Iris pigment epithelial cell (primary cell): ENCODE measurements around the gene PRDM16.
"Not testable (repeated sequence)": the region's sequence is repeated elsewhere in the genome, so short reads cannot be mapped to it uniquely, and the experiment has no call there.

Source experiments
- DNase-seq: peaks from one replicate; pipeline ENCODE4 v3.0.0-alpha.2; 2011; ENCODE audit warnings: low read depth

PRDM16 gene

DNA sequence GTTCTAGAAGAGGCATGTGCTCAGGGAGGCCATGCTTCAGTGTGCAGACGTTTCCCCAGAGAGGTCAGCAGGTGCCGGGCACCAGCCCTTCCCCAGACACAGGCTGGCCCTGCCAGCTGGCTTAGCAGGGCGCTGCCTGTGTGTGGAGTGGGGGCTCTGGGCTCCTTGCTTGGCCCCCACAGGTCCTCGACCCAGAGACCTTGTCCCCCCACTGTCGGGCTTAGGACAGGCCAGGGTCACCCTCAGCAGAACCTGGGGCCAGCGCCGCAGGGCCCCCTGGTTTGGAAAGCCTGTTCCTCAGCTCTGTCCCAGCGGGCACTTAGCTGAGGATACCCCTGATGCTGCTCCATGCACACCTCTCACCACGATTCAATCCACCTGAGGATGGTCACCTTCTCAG, 213.2 kb downstream of the PRDM16 start:
- no peak for DNase-seq

DNA sequence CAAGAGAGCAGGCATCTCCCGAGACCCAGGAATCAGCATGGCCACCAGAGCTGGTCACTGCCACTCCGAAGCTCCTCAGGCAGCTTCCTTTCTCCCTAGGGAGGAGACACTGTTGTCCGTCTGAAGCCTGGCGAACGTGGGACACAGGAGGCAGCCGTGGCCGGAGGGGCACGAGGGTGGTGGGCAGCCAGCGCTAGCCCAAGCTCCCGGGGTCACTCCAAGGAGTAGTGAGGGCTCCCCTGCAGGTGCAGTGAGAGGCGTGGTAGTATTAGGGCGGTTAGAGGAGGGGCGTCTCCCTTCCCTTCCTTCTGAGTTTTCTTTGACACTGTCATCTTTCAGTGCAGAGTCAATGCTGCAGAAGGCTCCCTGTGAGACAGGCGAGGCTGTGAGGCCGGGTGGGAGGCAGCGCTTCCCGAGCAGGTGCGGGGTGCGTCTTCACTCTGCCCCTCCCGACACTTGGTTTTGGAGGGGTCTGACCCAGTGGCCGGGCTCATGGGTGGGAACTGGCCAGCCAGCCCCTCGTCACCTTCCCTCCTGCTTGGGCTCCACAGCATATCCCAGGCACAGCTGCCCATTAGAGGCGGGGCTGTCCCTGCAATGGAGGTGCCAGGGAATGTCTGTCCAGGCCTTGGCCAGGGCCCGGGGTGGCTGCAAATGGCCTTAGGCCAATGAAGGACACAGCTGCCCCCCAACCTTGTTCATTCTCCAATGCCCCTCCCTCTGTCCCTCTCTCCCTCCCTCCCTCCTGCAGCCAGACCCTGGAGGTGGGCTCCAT, 213.8 kb downstream of the PRDM16 start:
- no peak for DNase-seq

DNA sequence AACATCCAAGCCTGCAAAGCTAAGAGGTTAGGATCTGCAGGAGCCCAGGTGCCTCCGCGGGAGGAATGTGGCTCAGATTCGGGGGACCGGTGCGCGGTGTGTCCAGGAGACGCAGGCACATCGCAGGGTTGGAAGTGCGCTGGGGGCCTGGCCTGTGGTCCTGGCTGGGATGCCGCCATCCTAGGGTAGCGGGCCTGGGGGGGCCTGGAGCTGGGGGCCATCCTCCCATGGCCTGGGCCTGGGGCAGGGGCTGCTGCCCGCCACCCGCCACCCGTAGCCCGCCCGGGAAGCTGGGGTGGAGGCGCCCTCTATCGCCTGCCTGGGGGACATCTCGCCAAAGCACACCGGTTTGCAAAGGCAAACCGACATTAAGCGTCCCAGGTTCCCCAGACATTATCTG, 214.8 kb downstream of the PRDM16 start:
- DNase-seq: peak; percentile 16

DNA sequence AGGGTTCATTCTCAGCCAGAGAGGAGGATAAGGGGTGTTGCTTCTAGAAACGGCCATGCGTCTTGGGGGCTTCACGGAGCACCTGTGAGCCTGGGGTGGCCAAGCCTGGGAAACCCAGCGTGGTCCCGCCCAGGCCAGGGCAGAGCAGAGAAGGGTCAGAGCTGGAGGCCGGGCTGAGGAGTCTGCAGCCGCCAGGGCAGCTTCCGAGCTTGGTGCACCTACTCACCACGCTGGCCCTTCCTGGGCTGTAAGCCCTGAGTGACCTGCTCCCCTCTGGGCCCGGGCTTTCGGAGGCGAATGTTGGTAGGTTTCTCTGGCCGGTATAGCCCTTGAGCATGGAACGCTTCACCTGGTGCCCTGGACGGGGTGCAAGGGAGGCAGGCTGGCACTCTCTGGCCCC, 215.7 kb downstream of the PRDM16 start:
- DNase-seq: no peak

DNA sequence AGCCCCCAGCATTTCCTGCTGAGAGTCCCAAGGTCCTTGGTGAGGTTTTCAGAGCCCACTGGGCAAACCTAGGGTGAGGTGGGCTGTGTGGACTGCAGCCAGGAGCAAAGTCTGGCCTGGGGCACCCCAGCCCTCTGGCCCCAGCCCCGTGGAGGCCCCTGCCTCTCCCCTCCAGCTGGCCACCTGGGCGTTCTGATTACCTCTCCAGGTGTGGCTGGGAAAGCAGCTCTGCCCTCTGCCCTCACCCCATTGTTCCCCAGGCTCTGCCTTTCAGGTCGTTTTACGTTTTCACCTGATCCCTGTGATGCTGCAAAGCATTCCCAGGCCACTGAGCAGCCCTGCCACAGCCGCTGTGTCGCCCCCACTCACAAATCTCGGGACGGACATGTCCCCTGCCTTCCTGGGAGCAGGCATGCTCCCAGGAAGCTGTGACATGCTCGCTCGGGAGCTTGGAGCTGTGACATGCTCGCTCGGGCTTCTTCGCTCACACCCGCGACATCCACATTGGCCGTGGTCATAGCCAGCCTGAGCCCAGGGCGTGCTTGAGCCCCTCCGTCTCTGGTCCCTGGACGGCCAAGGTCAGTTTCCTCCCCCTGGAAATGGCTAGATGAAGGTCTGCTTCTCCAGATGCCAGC, 216.2 kb downstream of the PRDM16 start:
- DNase-seq: no peak

DNA sequence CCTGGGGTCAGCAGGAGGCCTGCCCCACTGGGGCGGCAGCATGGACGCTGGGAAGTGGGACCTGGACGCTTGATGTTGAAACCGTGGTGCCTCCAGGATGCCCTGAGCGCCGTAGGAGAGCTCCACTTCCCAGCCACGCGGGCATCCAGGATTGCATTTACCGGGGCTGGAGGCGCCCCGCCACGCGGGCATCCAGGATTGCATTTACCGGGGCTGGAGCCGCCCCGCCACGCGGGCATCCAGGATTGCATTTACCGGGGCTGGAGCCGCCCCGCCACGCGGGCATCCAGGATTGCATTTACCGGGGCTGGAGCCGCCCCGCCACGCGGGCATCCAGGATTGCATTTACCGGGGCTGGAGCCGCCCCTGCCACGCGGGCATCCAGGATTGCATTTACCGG, 218.1 kb downstream of the PRDM16 start:
- not testable (repeated sequence) for DNase-seq

DNA sequence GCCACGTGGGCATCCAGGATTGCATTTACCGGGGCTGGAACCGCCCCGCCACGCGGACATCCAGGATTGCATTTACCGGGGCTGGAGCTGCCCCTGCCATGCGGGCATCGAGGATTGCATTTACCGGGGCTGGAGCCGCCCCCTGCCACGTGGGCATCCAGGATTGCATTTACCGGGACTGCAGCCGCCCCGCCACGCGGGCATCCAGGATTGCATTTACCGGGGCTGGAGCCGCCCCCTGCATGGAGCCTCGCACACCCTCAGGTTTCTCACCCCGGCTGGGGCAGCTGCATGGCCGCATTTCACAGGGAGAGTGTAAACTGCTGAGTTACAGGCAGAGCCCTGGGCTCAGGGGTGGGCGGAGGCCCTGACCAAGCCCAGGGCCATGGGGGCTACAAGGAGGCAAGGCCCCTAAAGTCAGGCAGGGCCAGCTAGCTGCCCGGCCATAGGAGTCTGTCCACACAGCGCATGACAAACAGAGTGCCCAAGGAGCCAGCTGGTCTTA, 218.7 kb downstream of the PRDM16 start:
- no peak for DNase-seq

DNA sequence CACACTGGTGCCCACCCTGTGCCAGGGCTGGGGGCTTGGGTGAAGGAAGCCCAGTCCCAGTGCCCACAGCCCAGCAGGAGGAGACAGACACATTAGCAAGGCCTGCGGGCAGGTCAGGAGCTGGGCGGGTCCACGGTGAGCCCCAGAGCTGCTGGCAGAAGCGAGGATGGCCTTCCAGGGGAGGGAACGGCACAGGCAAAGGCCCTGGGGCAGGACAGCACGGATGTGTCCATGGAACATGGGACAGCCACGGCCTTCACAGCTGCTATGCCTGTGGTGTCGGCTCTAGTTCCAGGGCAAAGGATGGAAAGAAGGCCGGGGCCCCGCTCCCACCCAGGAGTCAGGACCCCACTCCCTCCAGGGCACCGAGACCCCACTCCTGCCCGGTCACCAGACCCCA, 220.5 kb downstream of the PRDM16 start:
- no peak for DNase-seq

DNA sequence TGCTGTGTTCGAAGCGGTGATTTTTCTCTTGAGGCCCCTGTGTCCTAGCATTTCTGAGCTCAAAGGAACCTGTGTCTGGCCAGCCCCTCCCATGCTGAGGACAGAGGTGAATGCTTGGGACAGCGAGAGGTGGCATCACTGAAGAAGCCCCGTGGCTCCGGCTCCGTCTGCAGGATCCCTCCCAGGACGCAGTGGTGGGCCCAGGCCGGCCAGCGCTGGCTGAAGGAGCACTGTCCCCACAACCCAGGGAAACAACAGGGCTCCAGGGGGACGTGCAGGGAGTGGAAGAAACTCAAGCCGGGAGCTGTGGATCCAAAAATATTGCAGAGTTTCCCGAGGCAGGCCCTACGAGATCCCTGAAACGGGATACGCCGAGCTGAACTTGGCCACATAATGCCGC, 221.4 kb downstream of the PRDM16 start:
- DNase-seq: no peak

DNA sequence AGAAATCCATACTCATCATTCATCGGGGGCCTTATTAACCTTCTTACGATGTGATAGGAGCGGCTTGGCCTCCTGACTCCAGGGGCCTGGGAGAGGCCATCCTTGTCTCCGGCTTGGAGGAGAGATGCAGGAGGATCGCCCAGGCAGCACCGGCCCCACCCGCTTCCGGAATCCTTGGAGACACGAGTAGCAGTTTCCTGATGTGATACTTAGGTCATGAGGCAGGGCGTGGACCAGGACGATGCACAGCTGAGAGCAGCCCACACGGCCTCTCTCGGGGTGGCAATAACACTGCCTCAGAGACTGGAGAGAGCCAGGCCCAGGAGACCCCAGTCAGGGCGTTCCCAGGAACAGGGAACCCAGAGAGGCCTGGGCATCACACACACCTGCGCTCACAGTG, 221.9 kb downstream of the PRDM16 start:
- no peak for DNase-seq

DNA sequence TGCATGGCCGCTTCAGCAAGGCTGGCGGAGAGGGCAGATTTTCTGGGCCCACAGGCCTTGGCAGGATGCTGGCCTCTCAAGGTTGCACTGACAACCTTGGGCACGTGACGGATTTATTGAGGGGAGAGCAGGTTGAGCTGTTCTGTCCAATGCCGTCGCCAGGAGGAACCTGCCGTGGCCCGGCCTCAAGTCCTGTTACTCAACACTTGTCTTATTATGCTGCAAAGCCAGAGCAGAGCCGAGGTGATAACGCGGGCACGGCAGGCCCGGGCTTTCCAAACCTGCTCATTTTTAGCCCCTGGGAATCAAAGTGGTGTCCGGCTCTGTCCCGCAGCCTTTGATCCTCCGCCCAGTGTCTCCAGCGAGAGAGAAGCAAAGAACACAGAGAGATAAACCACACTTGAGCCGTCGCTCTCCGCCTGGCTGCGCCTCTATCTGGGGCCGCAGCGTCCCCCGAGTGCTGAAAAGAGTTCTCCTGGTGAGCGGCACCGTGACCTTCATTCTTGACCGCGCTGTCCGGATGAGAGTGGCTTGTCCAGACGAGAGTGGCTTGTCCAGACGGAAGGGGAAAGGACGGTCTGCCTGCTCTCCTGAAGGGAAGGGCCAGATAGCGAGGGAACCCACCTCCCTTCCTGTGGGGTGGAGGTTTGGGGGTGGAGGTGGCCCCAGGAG, 223.2 kb downstream of the PRDM16 start:
- no peak for DNase-seq

DNA sequence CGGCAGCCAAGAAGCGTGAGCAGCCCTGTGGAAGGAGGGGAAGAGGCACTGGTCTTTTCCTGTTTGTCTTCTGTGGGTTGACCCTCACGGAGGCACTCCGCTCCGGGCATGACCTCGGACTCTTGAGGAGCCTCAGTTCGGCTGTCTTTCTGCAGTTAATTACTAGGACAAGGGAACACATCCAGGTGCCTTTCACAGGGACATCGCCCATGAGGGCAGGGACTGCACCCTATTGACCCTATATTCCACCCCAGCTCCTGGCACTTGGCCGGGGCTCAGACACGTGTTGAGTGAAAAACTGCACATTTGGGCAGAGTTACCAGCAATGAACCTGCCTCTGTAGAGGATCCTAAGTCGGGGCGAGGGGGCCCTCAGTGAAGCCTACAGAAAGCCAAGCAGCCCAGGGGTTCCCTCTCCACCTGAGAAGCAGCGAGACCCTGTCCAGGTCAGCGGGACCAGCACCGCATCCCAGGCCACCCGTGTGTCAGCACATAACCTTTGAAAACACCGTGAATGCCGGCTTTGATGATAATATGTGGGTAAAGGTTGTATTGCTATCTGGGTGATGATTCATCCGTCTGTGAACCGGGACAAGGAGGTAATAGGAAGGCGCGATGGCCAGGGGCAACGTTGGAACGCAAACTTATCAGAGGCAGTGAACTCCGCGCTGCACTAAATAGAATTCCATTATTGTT, 224.0 kb downstream of the PRDM16 start:
- no peak for DNase-seq

DNA sequence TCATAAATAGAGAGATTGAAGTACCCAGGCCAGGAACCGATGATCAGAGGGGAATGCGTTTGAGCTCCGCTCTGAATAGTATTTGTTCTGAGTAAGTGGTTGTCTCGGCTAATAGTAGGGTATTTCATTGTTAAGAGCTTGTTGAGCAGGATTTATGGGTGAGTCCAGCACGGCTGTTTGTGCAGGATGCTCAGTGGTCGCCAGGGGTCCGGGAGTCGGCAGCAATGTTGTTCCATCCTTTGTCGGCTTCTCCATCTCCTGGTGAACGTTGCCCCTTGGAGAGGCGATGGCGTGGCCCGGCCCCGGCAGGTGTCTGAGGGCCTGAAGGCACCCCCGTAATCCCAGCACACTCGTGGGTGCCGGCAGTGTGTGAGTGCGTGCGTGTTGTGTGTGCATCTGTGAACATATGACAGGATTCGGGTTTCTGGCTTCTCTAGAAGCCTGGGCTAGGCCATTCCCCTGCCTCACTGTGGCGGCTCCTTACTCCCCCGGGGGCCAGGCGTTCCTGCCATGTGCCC, 224.6 kb downstream of the PRDM16 start:
- no peak for DNase-seq

DNA sequence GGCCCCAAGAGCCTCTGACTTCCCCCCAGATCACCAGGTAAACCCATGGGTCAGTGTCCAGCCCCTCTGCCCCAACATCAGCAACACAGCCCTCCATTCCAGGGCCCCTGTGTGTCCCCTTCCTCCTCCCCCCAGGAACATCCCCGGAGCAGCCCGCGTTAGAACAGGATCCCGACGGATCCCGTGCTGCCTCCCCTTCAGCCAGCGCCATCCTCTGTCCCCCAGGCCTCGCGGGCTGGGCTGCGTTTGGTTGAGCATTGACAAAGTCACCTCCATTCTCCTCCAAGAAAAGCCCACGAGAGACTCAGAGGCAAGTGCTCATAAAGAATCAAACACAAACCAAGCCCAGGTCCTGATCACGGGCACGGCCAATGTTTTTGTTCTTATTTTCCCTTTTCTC, 225.4 kb downstream of the PRDM16 start:
- DNase-seq: no peak

DNA sequence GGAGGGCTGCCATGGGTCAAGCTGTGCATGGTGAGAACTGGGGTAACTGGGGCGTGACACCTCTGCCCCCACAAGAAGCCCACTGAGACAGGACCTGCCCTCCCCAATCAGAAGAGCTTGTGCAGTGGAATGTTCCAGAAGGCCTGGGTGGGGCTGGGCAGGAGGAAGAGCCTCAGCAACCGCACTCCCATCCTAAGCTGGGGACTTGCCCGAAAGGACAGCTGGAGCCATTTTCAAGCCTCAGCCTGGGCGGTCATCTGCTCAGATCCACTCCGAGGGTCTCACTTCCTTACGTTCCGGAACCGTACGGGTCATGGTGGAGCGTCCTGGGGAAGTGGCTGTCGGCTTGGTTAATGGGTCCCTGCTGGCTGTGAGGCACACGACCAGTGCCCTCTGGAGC, 226.8 kb downstream of the PRDM16 start:
- DNase-seq: no peak

DNA sequence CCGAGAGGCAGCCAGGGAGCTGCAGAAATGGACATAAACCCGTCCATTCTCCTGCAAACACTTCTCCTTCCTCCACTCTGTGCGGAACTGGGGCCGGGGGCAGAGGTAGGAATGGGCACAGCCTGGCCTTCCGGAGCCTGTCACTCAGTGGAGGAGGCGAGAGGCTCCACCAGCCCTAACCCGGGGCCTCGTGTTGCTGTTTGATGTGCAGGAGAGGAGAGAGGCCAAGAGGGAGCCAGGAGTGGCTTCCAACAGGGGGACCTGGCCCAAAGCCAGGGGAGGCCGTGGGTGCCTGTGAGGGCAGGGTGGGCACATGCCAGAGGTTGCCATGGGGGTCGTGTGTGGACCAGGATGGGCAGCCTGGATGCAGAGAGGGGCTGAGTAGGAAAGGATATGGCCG, 227.3 kb downstream of the PRDM16 start:
- DNase-seq: no peak

DNA sequence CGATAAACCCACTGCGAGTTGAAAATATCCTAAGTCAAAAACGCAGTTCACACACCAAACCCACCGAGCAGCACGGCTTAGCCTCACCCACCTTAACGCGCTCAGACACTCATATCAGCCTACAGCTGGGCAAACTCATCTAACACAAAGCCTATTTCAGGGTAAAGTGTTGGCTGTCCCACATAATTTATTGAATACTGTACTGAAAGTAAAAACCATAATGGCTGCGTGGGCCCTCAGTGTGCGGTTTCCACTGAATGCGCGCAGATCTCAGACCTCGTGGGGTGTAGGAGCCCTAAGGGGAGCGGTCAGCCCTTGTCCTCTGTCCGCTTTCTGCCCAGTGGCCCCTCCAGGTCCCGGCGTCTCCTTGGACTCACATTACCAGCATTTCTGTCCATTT, 227.8 kb downstream of the PRDM16 start:
- no peak for DNase-seq

DNA sequence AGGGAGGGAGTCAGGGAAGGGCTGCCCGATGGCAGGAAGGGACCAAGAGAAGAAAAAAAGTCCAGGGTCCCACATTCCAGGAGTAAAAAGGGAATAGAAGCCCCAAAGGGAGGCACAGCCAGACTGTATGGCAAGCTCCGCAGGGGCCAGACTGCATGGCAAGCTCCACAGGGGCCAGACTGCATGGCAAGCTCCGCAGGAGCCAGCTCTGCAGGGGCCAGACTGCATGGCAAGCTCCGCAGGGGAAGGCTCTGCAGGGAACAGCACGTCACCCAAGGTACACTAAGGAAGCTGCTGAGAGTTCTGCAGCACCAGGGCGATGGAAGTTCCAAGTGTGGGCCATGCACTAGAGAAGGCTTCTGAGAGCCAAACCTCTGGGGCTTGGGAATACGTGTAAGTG, 228.8 kb downstream of the PRDM16 start:
- DNase-seq: no peak

DNA sequence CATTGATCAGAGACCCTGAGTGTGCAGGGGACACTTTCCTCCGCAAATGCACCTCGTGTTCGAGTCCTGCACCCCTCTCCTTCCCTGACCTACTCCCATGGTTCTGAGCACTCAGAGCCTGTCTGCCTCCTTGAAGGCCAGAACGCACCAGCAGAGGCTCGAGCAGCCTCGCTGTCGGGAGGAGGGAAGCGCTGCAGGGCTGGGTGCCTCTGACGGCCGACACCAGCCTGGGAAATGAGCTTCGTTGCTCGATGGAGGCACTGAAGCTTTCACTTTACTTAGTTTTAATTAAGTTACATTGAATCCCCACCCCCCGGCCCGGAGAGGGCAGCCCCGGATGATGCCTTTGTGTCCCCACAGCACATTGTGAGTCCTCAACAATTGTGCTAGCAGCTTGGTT, 229.2 kb downstream of the PRDM16 start:
- DNase-seq: no peak

DNA sequence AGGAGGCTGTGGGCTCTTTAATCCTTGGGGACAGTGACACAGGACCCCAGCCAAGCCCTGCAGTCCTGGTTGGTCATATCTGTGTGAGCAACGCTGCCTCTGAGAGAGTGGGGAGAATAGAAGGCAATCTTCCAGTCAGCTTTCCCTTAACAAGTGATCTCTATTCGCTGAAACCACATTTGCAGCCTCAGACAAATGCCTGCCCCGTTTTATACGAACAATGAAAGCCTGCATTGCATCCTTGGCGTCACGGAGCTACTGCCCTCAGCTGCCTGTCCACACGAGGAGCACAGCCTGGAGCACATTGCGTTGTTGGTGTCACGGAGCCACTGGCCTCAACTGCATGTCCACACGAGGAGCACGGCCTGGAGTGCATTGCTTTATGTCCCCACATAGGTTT, 235.2 kb downstream of the PRDM16 start:
- no peak for DNase-seq

DNA sequence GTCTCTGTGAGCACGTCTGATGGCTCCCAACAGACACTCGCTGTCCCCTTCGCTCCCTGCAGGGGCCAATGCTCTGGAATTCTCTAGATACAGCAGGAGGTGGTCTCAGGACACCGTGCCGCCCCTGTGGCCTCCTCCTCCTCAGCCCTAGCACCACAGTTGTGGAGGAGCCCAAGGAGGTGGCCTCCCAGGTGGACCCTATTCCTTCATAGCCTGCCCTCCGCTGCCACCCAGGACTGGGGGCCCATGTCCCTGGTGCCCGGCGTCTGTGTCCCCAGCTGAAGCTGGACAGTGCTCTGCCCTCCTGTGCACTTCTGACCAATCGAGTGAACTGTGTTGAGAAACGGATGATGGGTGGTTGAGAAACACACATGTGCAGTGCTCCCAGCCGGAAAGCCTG, 235.7 kb downstream of the PRDM16 start:
- no peak for DNase-seq

DNA sequence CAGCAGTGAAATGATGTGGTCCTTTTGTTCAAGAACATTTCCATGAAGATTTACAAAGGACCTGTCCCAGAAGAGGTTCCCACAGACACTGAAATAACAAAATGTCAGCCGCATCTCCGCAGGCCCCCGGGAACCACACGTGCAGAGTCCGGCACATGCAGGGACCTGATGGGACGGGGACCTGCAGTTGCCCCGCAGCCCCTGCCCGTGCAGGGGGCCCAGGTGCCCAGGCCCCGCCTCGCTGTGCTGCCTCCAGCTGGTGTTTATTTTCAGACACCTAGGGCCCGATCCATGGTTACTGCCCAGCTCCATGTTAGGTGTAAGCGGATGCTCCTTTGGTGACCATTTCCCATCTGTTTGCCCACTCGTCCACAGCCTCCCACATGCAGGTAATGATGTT, 236.2 kb downstream of the PRDM16 start:
- DNase-seq: no peak
